AG09309 (cell line): ENCODE measurements around the gene PPP4R4.
"Not testable (repeated sequence)": the region's sequence is repeated elsewhere in the genome, so short reads cannot be mapped to it uniquely, and the experiment has no call there.

ENCODE experiments used
- DNase-seq: peaks from one replicate; pipeline ENCODE4 v3.0.0-alpha.2; 2010; ENCODE audit warnings: low read depth
- H3K4me3 ChIP-seq: 2 replicates; pipeline ENCODE4 v1.5.1; 2011; ENCODE audit warnings: mild to moderate bottlenecking, low read depth, low read length, moderate library complexity; ENCODE audit not compliant: control insufficient read depth
- CTCF ChIP-seq: IDR thresholded peaks from 2 replicates; pipeline ENCODE4 v1.5.1; 2011; ENCODE audit warnings: mild to moderate bottlenecking, low read depth, low read length, inconsistent platforms; ENCODE audit not compliant: insufficient read depth, control insufficient read depth; ENCODE audit errors: missing control alignments

The PPP4R4 gene

GRCh38 chr14:94291906-94292525 lies 117.9 kb downstream of the PPP4R4 start:
- no peak for TF ChIP-seq CTCF
- no peak for DNase-seq
- no peak overlapping the region for H3K4me3 ChIP-seq

- DNase-seq, result no peak
- TF ChIP-seq CTCF, result no peak
- H3K4me3 ChIP-seq, result no peak overlapping the region
Observed at GRCh38 chr14:94292526-94292871, 118.4 kb downstream of the PPP4R4 start.

GRCh38 chr14:94292872-94293577 lies 118.9 kb downstream of the PPP4R4 start, which contains the start of gene SERPINA10:
Gene SERPINA10 (minus strand): TSS chr14:94293268. CDS start chr14:94290593, 2,675 bp downstream.
- no peak within 1 kb of the TSS for H3K4me3 ChIP-seq
- no peak for DNase-seq
- TF ChIP-seq CTCF, result no peak

GRCh38 chr14:94293578-94293924 lies 119.4 kb downstream of the PPP4R4 start:
- no peak overlapping the region for H3K4me3 ChIP-seq
- no peak for DNase-seq
- TF ChIP-seq CTCF, result no peak

GRCh38 chr14:94295360-94296180 lies 121.4 kb downstream of the PPP4R4 start:
- no peak for DNase-seq
- H3K4me3 ChIP-seq, result no peak overlapping the region
- no peak for TF ChIP-seq CTCF

- not testable (repeated sequence) for DNase-seq, H3K4me3 ChIP-seq
Observed at GRCh38 chr14:94296181-94296545, 122.0 kb downstream of the PPP4R4 start.

GRCh38 chr14:94298130-94298529 lies 124.0 kb downstream of the PPP4R4 start:
- no peak overlapping the region for H3K4me3 ChIP-seq
- DNase-seq, result no peak
- no peak for TF ChIP-seq CTCF
